WTC11 (cell line): Measurements from ENCODE around the gene BCAP29. TPM values are rescaled to one million over a fixed set of nuclear protein-coding genes. Genes with fewer than 3 reads are reported as not detected.

ENCODE experiments used
- ATF2 ChIP-seq: sonication (generic); formaldehyde crosslinking; IDR thresholded peaks from 2 replicates; pipeline ENCODE4 v1.8.1; 2022; ENCODE audit warnings: low read depth, missing genetic modification reagents, borderline replicate concordance
- ATF3 ChIP-seq: sonication (generic); formaldehyde crosslinking; conservative IDR thresholded peaks from 2 replicates; pipeline ENCODE4 v1.8.1; 2022; ENCODE audit warnings: mild to moderate bottlenecking, missing genetic modification reagents
- CDX4 ChIP-seq: fragments of 250-450 bp; sonication (Bioruptor Pico); IDR thresholded peaks from 2 replicates; pipeline ENCODE4 v1.9.0; 2021; ENCODE audit warnings: moderate library complexity, mild to moderate bottlenecking, inconsistent platforms, borderline replicate concordance
- CREM ChIP-seq: sonication (generic); formaldehyde crosslinking; IDR thresholded peaks from 2 replicates; pipeline ENCODE4 v1.8.1; 2022; ENCODE audit warnings: mild to moderate bottlenecking, missing genetic modification reagents, moderate library complexity
- ELF4 ChIP-seq: sonication (generic); formaldehyde crosslinking; IDR thresholded peaks from 2 replicates; pipeline ENCODE4 v1.8.1; 2022; ENCODE audit warnings: low read depth, mild to moderate bottlenecking, moderate library complexity, missing genetic modification reagents
- EMX1 ChIP-seq: fragments of 250-450 bp; sonication (Bioruptor Pico); IDR thresholded peaks from 2 replicates; pipeline ENCODE4 v1.8.0; 2021; ENCODE audit warnings: mild to moderate bottlenecking
- ESRRA ChIP-seq: sonication (generic); formaldehyde crosslinking; IDR thresholded peaks from 2 replicates; pipeline ENCODE4 v1.8.1; 2022; ENCODE audit warnings: mild to moderate bottlenecking, missing genetic modification reagents, borderline replicate concordance
- ETV6 ChIP-seq: sonication (generic); formaldehyde crosslinking; IDR thresholded peaks from 2 replicates; pipeline ENCODE4 v1.8.1; 2022; ENCODE audit warnings: mild to moderate bottlenecking, missing genetic modification reagents
- HMGA2 ChIP-seq: fragments of 250-450 bp; sonication (Bioruptor Pico); IDR thresholded peaks from 2 replicates; pipeline ENCODE4 v1.4.0; 2021; ENCODE audit warnings: mild to moderate bottlenecking, moderate library complexity
- JAZF1 ChIP-seq: fragments of 250-450 bp; sonication (Bioruptor Pico); IDR thresholded peaks from 2 replicates; pipeline ENCODE4 v1.9.0; 2021; ENCODE audit warnings: moderate library complexity, mild to moderate bottlenecking, inconsistent platforms
- JUN ChIP-seq: sonication (generic); formaldehyde crosslinking; IDR thresholded peaks from 2 replicates; pipeline ENCODE4 v1.8.0; 2023; ENCODE audit warnings: mild to moderate bottlenecking, missing genetic modification reagents
- KAT7 ChIP-seq: sonication (generic); formaldehyde crosslinking; IDR thresholded peaks from 2 replicates; pipeline ENCODE4 v1.8.1; 2023; ENCODE audit warnings: missing genetic modification reagents, mild to moderate bottlenecking, borderline replicate concordance
- MXD4 ChIP-seq: fragments of 250-450 bp; sonication (Bioruptor Pico); IDR thresholded peaks from 2 replicates; pipeline ENCODE4 v1.8.0; 2021; ENCODE audit warnings: mild to moderate bottlenecking, moderate library complexity, borderline replicate concordance
- NFYB ChIP-seq: sonication (generic); formaldehyde crosslinking; conservative IDR thresholded peaks from 2 replicates; pipeline ENCODE4 v1.8.0; 2022; ENCODE audit warnings: low read depth, missing genetic modification reagents
- NR1H2 ChIP-seq: sonication (generic); formaldehyde crosslinking; IDR thresholded peaks from 2 replicates; pipeline ENCODE4 v1.9.0; 2021; ENCODE audit warnings: mild to moderate bottlenecking, moderate library complexity, missing genetic modification reagents
- PREB ChIP-seq: sonication (generic); formaldehyde crosslinking; IDR thresholded peaks from 2 replicates; pipeline ENCODE4 v1.8.1; 2022; ENCODE audit warnings: mild to moderate bottlenecking, missing genetic modification reagents, moderate library complexity, borderline replicate concordance
- RELA ChIP-seq: sonication (generic); formaldehyde crosslinking; IDR thresholded peaks from 2 replicates; pipeline ENCODE4 v1.8.1; 2022; ENCODE audit warnings: missing genetic modification reagents, mild to moderate bottlenecking, borderline replicate concordance
- SP1 ChIP-seq: sonication (generic); formaldehyde crosslinking; conservative IDR thresholded peaks from 2 replicates; pipeline ENCODE4 v1.8.1; 2022; ENCODE audit warnings: missing genetic modification reagents
- TEAD1 ChIP-seq: sonication (generic); formaldehyde crosslinking; IDR thresholded peaks from 2 replicates; pipeline ENCODE4 v1.8.0; 2022; ENCODE audit warnings: mild to moderate bottlenecking, missing genetic modification reagents
- TEAD4 ChIP-seq: sonication (generic); formaldehyde crosslinking; IDR thresholded peaks from 2 replicates; pipeline ENCODE4 v1.8.0; 2022; ENCODE audit warnings: mild to moderate bottlenecking, missing genetic modification reagents
- TP53 ChIP-seq: sonication (generic); formaldehyde crosslinking; IDR thresholded peaks from 2 replicates; pipeline ENCODE4 v1.8.1; 2023; ENCODE audit warnings: mild to moderate bottlenecking, missing genetic modification reagents
- ZMAT4 ChIP-seq: fragments of 250-450 bp; sonication (Bioruptor Pico); IDR thresholded peaks from 2 replicates; pipeline ENCODE4 v1.9.0; 2021; ENCODE audit warnings: mild to moderate bottlenecking
- ZNF121 ChIP-seq: sonication (generic); formaldehyde crosslinking; IDR thresholded peaks from 2 replicates; pipeline ENCODE4 v1.8.0; 2023; ENCODE audit warnings: missing genetic modification reagents
- ZNF396 ChIP-seq: fragments of 250-450 bp; sonication (Bioruptor Pico); IDR thresholded peaks from 2 replicates; pipeline ENCODE4 v1.8.0; 2021; ENCODE audit warnings: mild to moderate bottlenecking, moderate library complexity, borderline replicate concordance
- ZNF532 ChIP-seq: fragments of 250-450 bp; sonication (Bioruptor Pico); IDR thresholded peaks from 2 replicates; pipeline ENCODE4 v1.9.0; 2021; ENCODE audit warnings: mild to moderate bottlenecking, borderline replicate concordance
- ZSCAN18 ChIP-seq: fragments of 250-450 bp; sonication (Bioruptor Pico); IDR thresholded peaks from 2 replicates; pipeline ENCODE4 v2.1.2; 2022; ENCODE audit warnings: mild to moderate bottlenecking, moderate library complexity
- total RNA-seq: library from RNA; stranded (reverse); gene quantifications from 3 replicates; pipeline ENCODE4 v1.2.3, GENCODE V29; 2021

BCAP29 gene
- total RNA-seq, 1 experiment from 2014 or later: 14.5 TPM

GRCh38 chr7:107563775-107564552 is 16.1 kb upstream of the BCAP29 start, which contains the start of the genes COG5 and DUS4L (continued):
- no peak for TF ChIP-seq ZSCAN18 (CRISPR knock-in tag)
- TF ChIP-seq NR1H2 (CRISPR knock-in tag): no peak
- peak; percentile 75 for TF ChIP-seq ETV6
- TF ChIP-seq SP1 (CRISPR knock-in tag): peak; percentile 100
- TF ChIP-seq NFYB: no peak; the same call in 1 of the 2 replicates
- no peak for TF ChIP-seq ZNF532 (CRISPR knock-in tag)
- TF ChIP-seq ZNF121 (CRISPR knock-in tag): no peak
- TF ChIP-seq EMX1 (CRISPR knock-in tag): no peak
- no peak for TF ChIP-seq KAT7 (CRISPR knock-in tag)
- TF ChIP-seq MXD4 (CRISPR knock-in tag): no peak
- TF ChIP-seq ZNF396 (CRISPR knock-in tag): no peak
- TF ChIP-seq ATF2: no peak
- no peak for TF ChIP-seq ATF3
- TF ChIP-seq JUN: no peak; the same call in 1 of the 2 replicates
- TF ChIP-seq ESRRA (CRISPR knock-in tag): peak; percentile 78; the same call in 1 of the 2 replicates
- no peak for TF ChIP-seq TP53 (CRISPR knock-in tag)
- no peak for TF ChIP-seq ZMAT4 (CRISPR knock-in tag)
- TF ChIP-seq TEAD1 (CRISPR knock-in tag): 0 out of 2 replicates have a peak, but pooled peaks have one; percentile 49
- TF ChIP-seq CREM (CRISPR knock-in tag): peak; percentile 98
- no peak for TF ChIP-seq ELF4
- no peak for TF ChIP-seq HMGA2 (CRISPR knock-in tag)
- no peak for TF ChIP-seq TEAD4 (CRISPR knock-in tag)
- no peak for TF ChIP-seq CDX4
- TF ChIP-seq JAZF1 (CRISPR knock-in tag): no peak
- 0 out of 2 replicates have a peak, but pooled peaks have one; percentile 36 for TF ChIP-seq RELA
- TF ChIP-seq PREB (CRISPR knock-in tag): no peak
